Body of pancreas (tissue), 4 donors: ENCODE data around the gene GRID1. TPM values are rescaled to one million over a fixed set of nuclear protein-coding genes. Genes with fewer than 3 reads are reported as not detected.
A peak's percentile ranks its signal among the peaks of the same experiment; 100 is the strongest.

Source experiments
- ATAC-seq: fragments of 150-250 bp; one replicate; pipeline ENCODE4 v1.9.1; 2016
- DNase-seq, 4 donors: peaks; one replicate each; pipeline ENCODE4 v3.0.0-alpha.2; 2019
- H3K27ac ChIP-seq, 4 donors: fragments of 200-600 bp; sonication (generic); 1 replicate in 3 of 4; 2 replicates in 1 of 4; pipeline versions ENCODE4 v1.5.1 to v1.6.1; 2016 to 2019; ENCODE audit warnings: mild to moderate bottlenecking in 1 of 4, mixed read lengths in 1 of 4, moderate library complexity in 1 of 4
- H3K27me3 ChIP-seq, 2 donors: fragments of 200-600 bp; sonication (generic); one replicate each; pipeline ENCODE4 v1.6.0; 2016; ENCODE audit warnings: mild to moderate bottlenecking in 1 of 2
- H3K36me3 ChIP-seq, 2 donors: fragments of 200-600 bp; sonication (generic); replicated peaks in 1 of 2; 2 replicates each; pipeline ENCODE4 v1.5.1; 2016; ENCODE audit warnings: low read depth in 2 of 2; ENCODE audit not compliant: insufficient read depth in 1 of 2
- H3K4me1 ChIP-seq: fragments of 200-600 bp; sonication (generic); one replicate; pipeline ENCODE4 v1.6.0; 2016
- H3K4me3 ChIP-seq, 2 donors: fragments of 200-600 bp; sonication (generic); 1 replicate in 1 of 2; 2 replicates in 1 of 2; pipeline ENCODE4 v1.5.1; 2016 to 2019
- H3K9me3 ChIP-seq, 3 donors: fragments of 200-600 bp; sonication (generic); 1 replicate in 2 of 3; 2 replicates in 1 of 3; pipeline ENCODE4 v1.5.1; 2016
- CTCF ChIP-seq, 7 experiments: fragments of 450-650 bp in 4 of 7; fragments of 200-600 bp in 3 of 7; sonication (generic) in 3 of 7; IDR thresholded peaks; one replicate each; pipeline ENCODE4 v1.5.1; 2016 to 2019; ENCODE audit warnings: antibody characterized with exemption in 7 of 7
- POLR2A ChIP-seq, 3 donors: fragments of 450-650 bp; IDR thresholded peaks; one replicate each; pipeline ENCODE4 v1.6.1; 2016; ENCODE audit warnings: antibody characterized with exemption in 3 of 3, mild to moderate bottlenecking in 2 of 3
- WGBS, 2 donors: methylation state at CpG; one replicate each; pipeline ENCODE4 v1.1.5; 2017; 5-methylcytosine and 5-hydroxymethylcytosine counted together
- intact Hi-C: fragments of 100-400 bp; cut with DNase I; formaldehyde crosslinking; loops from one replicate; pipeline ENCODE4 v1.15.1; 2023
- total RNA-seq, 2 donors: library from RNA; depleted of rRNA; stranded (reverse); fragments of >200 nt; gene quantifications; one replicate each; pipeline ENCODE4 v1.1.0, GENCODE V29; 2016

The GRID1 gene
- total RNA-seq, 2 donors from 2014 or later = 1.0 to 1.6 TPM

DNA sequence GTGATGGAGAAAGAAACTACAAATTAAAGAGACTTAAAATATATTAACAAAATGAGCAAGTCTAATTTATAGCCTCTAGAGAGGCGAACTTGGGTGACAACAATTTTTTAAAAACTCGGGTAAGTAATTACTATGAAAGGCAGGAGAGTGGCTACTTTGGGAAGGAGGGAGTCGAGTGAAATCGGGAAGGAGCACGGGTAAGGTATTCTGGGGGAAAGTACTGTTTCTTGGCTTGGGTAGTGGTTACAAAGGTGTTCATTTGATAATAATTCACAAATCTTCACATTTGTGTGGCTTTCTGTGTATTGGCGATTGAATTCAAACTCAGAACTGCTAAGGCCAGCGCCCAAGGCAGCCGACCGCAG is 32.9 kb upstream of the GRID1 start:
- intact Hi-C loops = no loop called here
- DNase-seq = no peak
- 29 to 36% methylated on average over 9 of the region's 9 CpGs for WGBS, 2 donors
- Histone ChIP-seq H3K4me1 (peaks cover 37% of the 10 kb centered on the region), H3K27ac (peak overlapping the region; percentile 88 to 94 (median 92)), H3K9me3 (no peaks in the 10 kb centered on the region), H3K4me3 (no peak overlapping the region), H3K27me3 (no peaks in the 10 kb centered on the region), H3K36me3 (no peaks in the 10 kb centered on the region)
- no peak for ATAC-seq
- TF ChIP-seq POLR2A (IDR thresholded peaks at IDR 0.05) (no peak), CTCF (IDR thresholded peaks at IDR 0.05) (no peak)

DNA sequence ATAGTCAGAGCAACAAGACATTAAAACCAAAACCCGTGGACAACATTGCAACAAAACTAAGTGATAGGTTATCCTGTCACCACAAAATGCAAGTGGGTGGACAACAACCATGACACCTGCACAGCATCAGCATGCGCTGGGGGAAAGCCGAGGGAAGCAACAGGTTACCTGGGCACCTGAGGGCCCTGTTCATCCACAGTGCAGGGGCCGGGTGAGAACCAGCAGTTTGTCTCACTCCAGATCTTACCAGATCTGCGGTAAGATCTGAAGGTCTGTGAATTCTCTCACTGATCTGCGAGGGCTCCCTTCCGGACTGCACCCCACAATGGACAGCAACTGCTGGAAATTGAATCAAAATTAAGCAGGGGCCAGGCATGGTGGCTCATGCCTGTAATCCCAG is 30.5 kb upstream of the GRID1 start:
- H3K36me3 ChIP-seq = no peaks in the 10 kb centered on the region
- no peak overlapping the region for H3K27ac ChIP-seq
- ATAC-seq = no peak
- H3K4me3 ChIP-seq = no peak overlapping the region
- intact Hi-C loops = no loop called here
- H3K27me3 ChIP-seq = no peaks in the 10 kb centered on the region
- no peak for TF ChIP-seq POLR2A (IDR thresholded peaks at IDR 0.05)
- no peak for TF ChIP-seq CTCF (IDR thresholded peaks at IDR 0.05)
- WGBS, 2 donors = 84 to 89% methylated on average over 4 to 7 of the region's 7 CpGs
- H3K9me3 ChIP-seq = no peaks in the 10 kb centered on the region
- no peak for DNase-seq
- H3K4me1 ChIP-seq = peaks cover 24% of the 10 kb centered on the region

- no peaks in the 10 kb centered on the region for H3K27me3 ChIP-seq
- WGBS, 2 donors = 60 to 66% methylated on average over 10 of the region's 10 CpGs
- intact Hi-C loops = loop anchor here (5.0 kb wide), 1 partner anchor 188 kb away; no protein-coding TSS in a partner anchor
Measured at GRCh38 chr10:86393862-86394455, 27.4 kb upstream of the GRID1 start.

GRCh38 chr10:86393362-86393761 is 26.8 kb upstream of the GRID1 start:
- Histone ChIP-seq H3K9me3 (no peaks in the 10 kb centered on the region), H3K27me3 (no peaks in the 10 kb centered on the region), H3K4me1 (peaks cover 11% of the 10 kb centered on the region), H3K4me3 (no peak overlapping the region), H3K27ac (no peak overlapping the region), H3K36me3 (no peaks in the 10 kb centered on the region)
- WGBS, 2 donors = 70 to 75% methylated on average over 9 of the region's 9 CpGs
- intact Hi-C loops = loop anchor here (5.0 kb wide), 1 partner anchor 189 kb away; no protein-coding TSS in a partner anchor
- DNase-seq (no peak), ATAC-seq (no peak)
- TF ChIP-seq POLR2A (IDR thresholded peaks at IDR 0.05) = no peak
- no peak for TF ChIP-seq CTCF (IDR thresholded peaks at IDR 0.05)

More at GRCh38 chr10:86393862-86394455, 27.4 kb upstream of the GRID1 start:
- ATAC-seq (no peak), DNase-seq (no peak)
- TF ChIP-seq CTCF (IDR thresholded peaks at IDR 0.05) (no peak), POLR2A (IDR thresholded peaks at IDR 0.05) (no peak)
- Histone ChIP-seq H3K36me3 (no peaks in the 10 kb centered on the region), H3K4me1 (peaks cover 10% of the 10 kb centered on the region), H3K27ac (no peak overlapping the region), H3K4me3 (no peak overlapping the region), H3K9me3 (no peaks in the 10 kb centered on the region)

DNA sequence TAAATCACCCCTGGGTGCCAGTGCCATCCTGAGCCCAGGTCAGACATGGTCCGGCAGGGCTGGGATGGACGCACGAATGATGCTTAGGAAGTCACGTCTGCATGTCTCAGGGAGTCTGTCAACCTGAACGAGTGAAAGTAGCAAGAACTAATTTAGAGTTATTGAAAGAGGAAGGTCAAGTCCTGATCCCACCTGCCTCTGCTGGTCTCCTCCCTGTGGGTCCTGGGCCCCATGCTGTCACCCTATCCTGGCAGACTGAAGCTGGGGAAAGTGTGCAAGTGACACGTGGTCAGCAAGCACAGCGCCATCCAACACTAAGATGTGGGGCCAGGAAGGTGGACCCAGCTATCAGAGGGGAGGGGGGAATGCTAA is 26.1 kb upstream of the GRID1 start:
- H3K27me3 ChIP-seq = no peaks in the 10 kb centered on the region
- no peaks in the 10 kb centered on the region for H3K36me3 ChIP-seq
- H3K4me1 ChIP-seq = peaks cover 11% of the 10 kb centered on the region
- 67 to 88% methylated on average over 7 of the region's 7 CpGs for WGBS, 2 donors
- DNase-seq = no peak
- intact Hi-C loops = loop anchor here (5.0 kb wide), 1 partner anchor 190 kb away; no protein-coding TSS in a partner anchor
- ATAC-seq = no peak
- H3K9me3 ChIP-seq = no peaks in the 10 kb centered on the region
- no peak for TF ChIP-seq POLR2A (IDR thresholded peaks at IDR 0.05)
- TF ChIP-seq CTCF (IDR thresholded peaks at IDR 0.05) = no peak
- H3K4me3 ChIP-seq = no peak overlapping the region
- H3K27ac ChIP-seq = no peak overlapping the region
